Endothelial cell of umbilical vein (primary cell): Measurements from ENCODE around the gene LRRC74B. TPM values are rescaled to one million over a fixed set of nuclear protein-coding genes. Genes with fewer than 3 reads are reported as not detected.

ENCODE experiments used
- BruUV-seq: library from RNA; stranded (reverse); fragments of 400-500 nt; replicated peaks from 2 replicates; lab custom pipeline; 2021; lab: Mats Ljungman, UMichigan
- CTCF ChIA-PET: fragments of 300-600, 350-600 bp; sonication (Branson Sonifier 250); formaldehyde crosslinking; loops from one replicate; lab custom pipeline; 2021; ENCODE audit warnings: antibody characterized with exemption, inconsistent platforms; lab: Charles Lee
- POLR2A ChIA-PET: fragments of 300-600, 350-600 bp; sonication (Branson Sonifier 250); formaldehyde crosslinking; loops from one replicate; lab custom pipeline; 2021; ENCODE audit warnings: antibody characterized with exemption, inconsistent platforms; lab: Charles Lee
- DNase-seq: peaks from one replicate; pipeline ENCODE4 v3.0.0-alpha.2; 2011; ENCODE audit warnings: low read depth, low spot score
- FAIRE-seq: peaks from 2 replicates; lab custom pipeline; 2011; peaks lifted over from hg19 to GRCh38; lab: Jason Lieb, UNC
- H2AFZ ChIP-seq: 2 replicates; pipeline ENCODE4 v1.6.0; 2012; ENCODE audit warnings: low read depth, low read length, control low read depth, inconsistent platforms
- H3K27ac ChIP-seq: 2 replicates; pipeline ENCODE4 v1.5.1; 2011; ENCODE audit warnings: low read depth, mild to moderate bottlenecking, control low read depth, low read length, moderate library complexity; ENCODE audit not compliant: insufficient read depth
- H3K27me3 ChIP-seq, 2 experiments: 2 replicates each; pipeline versions ENCODE4 v1.6.0 to v1.6.1; 2011; ENCODE audit warnings: low read length in 2 of 2, mixed read lengths in 1 of 2; ENCODE audit not compliant: control insufficient read depth in 2 of 2, insufficient read depth in 2 of 2
- H3K36me3 ChIP-seq, 2 experiments: 2 replicates in 1 of 2; 3 replicates in 1 of 2; pipeline ENCODE4 v1.5.1; 2011; ENCODE audit warnings: low read length in 2 of 2, mild to moderate bottlenecking in 1 of 2, moderate library complexity in 1 of 2; ENCODE audit not compliant: control insufficient read depth in 2 of 2, insufficient read depth in 2 of 2; ENCODE audit errors: extremely low read depth in 1 of 2
- H3K4me1 ChIP-seq: 3 replicates; pipeline ENCODE4 v1.5.1; 2011; ENCODE audit warnings: mild to moderate bottlenecking, low read length; ENCODE audit not compliant: control insufficient read depth, insufficient read depth; ENCODE audit errors: extremely low read depth
- H3K4me2 ChIP-seq: 2 replicates; pipeline ENCODE4 v1.6.1; 2011; ENCODE audit warnings: low read length, control low read depth, mixed read lengths; ENCODE audit not compliant: insufficient read depth
- H3K4me3 ChIP-seq, 3 experiments: fragments of 200-600 bp in 1 of 3; sonication (generic), shearing (Covaris generic) in 1 of 3; replicated peaks in 1 of 3; 2 replicates each; pipeline ENCODE4 v1.5.1; 2011 to 2016; ENCODE audit warnings: control low read depth in 3 of 3, low read length in 3 of 3, mild to moderate bottlenecking in 2 of 3, inconsistent platforms in 1 of 3, low read depth in 1 of 3, moderate library complexity in 1 of 3; ENCODE audit not compliant: insufficient read depth in 1 of 3
- H3K79me2 ChIP-seq: 2 replicates; pipeline ENCODE4 v1.6.0; 2012; ENCODE audit warnings: low read length, inconsistent platforms; ENCODE audit not compliant: control insufficient read depth, insufficient read depth
- H3K9ac ChIP-seq: replicated peaks from 2 replicates; pipeline ENCODE3; 2011; ENCODE audit warnings: low read length, control low read depth; ENCODE audit not compliant: insufficient read depth; ENCODE audit errors: extremely low read depth
- H3K9me1 ChIP-seq: replicated peaks from 3 replicates; pipeline ENCODE4 v1.6.0; 2011; ENCODE audit warnings: mild to moderate bottlenecking, low read length; ENCODE audit not compliant: control insufficient read depth, insufficient read depth; ENCODE audit errors: extremely low read depth
- H3K9me3 ChIP-seq: replicated peaks from 2 replicates; pipeline ENCODE4 v1.5.1; 2012; ENCODE audit warnings: low read length, inconsistent platforms; ENCODE audit not compliant: control insufficient read depth, insufficient read depth
- H4K20me1 ChIP-seq: replicated peaks from 2 replicates; pipeline ENCODE3; 2011; ENCODE audit warnings: mild to moderate bottlenecking, low read length; ENCODE audit not compliant: control insufficient read depth, insufficient read depth; ENCODE audit errors: extremely low read depth
- EZH2 ChIP-seq: IDR thresholded peaks from 2 replicates; pipeline ENCODE4 v1.6.1; 2012; ENCODE audit warnings: borderline replicate concordance, low read depth, mild to moderate bottlenecking, moderate library complexity, low read length, inconsistent platforms; ENCODE audit not compliant: severe bottlenecking
- FOS ChIP-seq: IDR thresholded peaks from 2 replicates; pipeline ENCODE4 v1.6.1; 2011; ENCODE audit warnings: mild to moderate bottlenecking, low read length, moderate library complexity, borderline replicate concordance; ENCODE audit not compliant: insufficient read depth
- GATA2 ChIP-seq: IDR thresholded peaks from 2 replicates; pipeline ENCODE4 v1.7.0; 2011; ENCODE audit warnings: low read depth, mild to moderate bottlenecking, moderate library complexity, mixed read lengths, low read length; ENCODE audit not compliant: insufficient read length, insufficient read depth
- JUN ChIP-seq: IDR thresholded peaks from 2 replicates; pipeline ENCODE4 v1.6.1; 2011; ENCODE audit warnings: borderline replicate concordance, low read depth; ENCODE audit not compliant: insufficient read length, insufficient read depth
- MAX ChIP-seq: IDR thresholded peaks from 2 replicates; pipeline ENCODE4 v1.6.1; 2011; ENCODE audit not compliant: insufficient read depth, insufficient read length
- MYC ChIP-seq: IDR thresholded peaks from one replicate; pipeline ENCODE4 v1.6.1; 2011; ENCODE audit warnings: mild to moderate bottlenecking, low read depth, low read length
- POLR2A ChIP-seq: IDR thresholded peaks from 2 replicates; pipeline ENCODE4 v1.6.1; 2012; ENCODE audit warnings: low read depth, mild to moderate bottlenecking, control low read depth, low read length
- POLR2AphosphoS5 ChIP-seq: IDR thresholded peaks from 2 replicates; pipeline ENCODE4 v1.6.1; 2012; ENCODE audit warnings: low read depth, mild to moderate bottlenecking, control low read depth, low read length, moderate library complexity; ENCODE audit not compliant: insufficient read depth
- dilution Hi-C: fragments of 300-500 bp; cut with MboI; formaldehyde crosslinking; loops from one replicate; pipeline ENCODE4 v1.15.0; 2019; ENCODE audit warnings: low sequenced_read_pairs; ENCODE audit not compliant: extremely low pct_ligation_motif_present
- intact Hi-C: fragments of 100-400 bp; cut with micrococcal nuclease; formaldehyde crosslinking; loops from one replicate; pipeline ENCODE4 v1.10.0; 2022
- polyA plus RNA-seq, 4 experiments: library from polyadenylated mRNA; depleted of rRNA in 3 of 4; stranded (reverse) in 3 of 4; unstranded in 1 of 4; fragments of >200 nt; gene quantifications; 2 replicates each; pipeline versions ENCODE4 v1.2.1 to v1.2.3, GENCODE V29; 2011 to 2012; ENCODE audit warnings: missing spikeins in 1 of 4
- total RNA-seq: library from RNA; stranded (reverse); gene quantifications from 2 replicates; pipeline ENCODE4 v1.2.3, GENCODE V29; 2021
- TF ChIP-seq, protein P1 (sequence below), 2 donors: IDR thresholded peaks; 1 replicate in 1 of 2; 2 replicates in 1 of 2; pipeline ENCODE4 v1.5.1; 2011; ENCODE audit warnings: low read length in 2 of 2, mild to moderate bottlenecking in 2 of 2, moderate library complexity in 2 of 2, control low read depth in 1 of 2, inconsistent platforms in 1 of 2, low read depth in 1 of 2; ENCODE audit not compliant: insufficient read depth in 1 of 2; ENCODE audit errors: extremely low read depth in 1 of 2

The LRRC74B gene
- total and polyA plus RNA-seq, 2 donors (not counting 3 experiments of a cell fraction or from before 2014, with no cell fraction given), result not detected

GRCh38 chr22:21076912-21077625 lies 31.3 kb downstream of the LRRC74B start:
- CTCF ChIA-PET, result no interaction called here
- no peak for DNase-seq
- H4K20me1 ChIP-seq, result peaks cover 2% of the 10 kb centered on the region
- POLR2A ChIA-PET, result no interaction called here
- BruUV-seq, result no TSS peak
- no peaks in the 10 kb centered on the region for H3K79me2 ChIP-seq
- TF ChIP-seq FOS (no peak), MAX (no peak), GATA2 (no peak), POLR2A (no peak), POLR2AphosphoS5 (no peak), EZH2 (no peak), JUN (no peak), MYC (no peak)
- TF ChIP-seq, protein P1, sequence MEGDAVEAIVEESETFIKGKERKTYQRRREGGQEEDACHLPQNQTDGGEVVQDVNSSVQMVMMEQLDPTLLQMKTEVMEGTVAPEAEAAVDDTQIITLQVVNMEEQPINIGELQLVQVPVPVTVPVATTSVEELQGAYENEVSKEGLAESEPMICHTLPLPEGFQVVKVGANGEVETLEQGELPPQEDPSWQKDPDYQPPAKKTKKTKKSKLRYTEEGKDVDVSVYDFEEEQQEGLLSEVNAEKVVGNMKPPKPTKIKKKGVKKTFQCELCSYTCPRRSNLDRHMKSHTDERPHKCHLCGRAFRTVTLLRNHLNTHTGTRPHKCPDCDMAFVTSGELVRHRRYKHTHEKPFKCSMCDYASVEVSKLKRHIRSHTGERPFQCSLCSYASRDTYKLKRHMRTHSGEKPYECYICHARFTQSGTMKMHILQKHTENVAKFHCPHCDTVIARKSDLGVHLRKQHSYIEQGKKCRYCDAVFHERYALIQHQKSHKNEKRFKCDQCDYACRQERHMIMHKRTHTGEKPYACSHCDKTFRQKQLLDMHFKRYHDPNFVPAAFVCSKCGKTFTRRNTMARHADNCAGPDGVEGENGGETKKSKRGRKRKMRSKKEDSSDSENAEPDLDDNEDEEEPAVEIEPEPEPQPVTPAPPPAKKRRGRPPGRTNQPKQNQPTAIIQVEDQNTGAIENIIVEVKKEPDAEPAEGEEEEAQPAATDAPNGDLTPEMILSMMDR (IDR thresholded peaks at IDR 0.05; ENCODE audit: extremely low read depth in 1 of 2, insufficient read depth in 1 of 2, low read depth in 1 of 2, low read length in 2 of 2), result no peak
- H3K9ac ChIP-seq, result no peak overlapping the region
- H3K27me3 ChIP-seq, result no peaks in the 10 kb centered on the region
- no peaks in the 10 kb centered on the region for H3K36me3 ChIP-seq
- no peak overlapping the region for H3K4me2 ChIP-seq
- no peak overlapping the region for H3K4me3 ChIP-seq
- dilution Hi-C loops (no loop called here), intact Hi-C loops (no loop called here)
- H3K9me3 ChIP-seq, result no peaks in the 10 kb centered on the region
- H2AFZ ChIP-seq, result no peak overlapping the region
- H3K4me1 ChIP-seq, result no peaks in the 10 kb centered on the region
- no peak for FAIRE-seq
- H3K9me1 ChIP-seq, result no peaks in the 10 kb centered on the region
- H3K27ac ChIP-seq, result no peak overlapping the region
